Sigmoid colon (tissue), 7 donors: Measurements from ENCODE around the gene HACD3. TPM values are rescaled to one million over a fixed set of nuclear protein-coding genes. Genes with fewer than 3 reads are reported as not detected.

Experiments used
- DNase-seq: peaks from one replicate; pipeline ENCODE4 v3.0.0-alpha.2; 2019
- H3K27ac ChIP-seq, 4 donors: fragments of 200-600 bp; sonication (generic); one replicate each; pipeline ENCODE4 v1.5.1; 2016 to 2019; ENCODE audit warnings: mild to moderate bottlenecking in 1 of 4
- H3K27me3 ChIP-seq, 3 donors: fragments of 200-600 bp; sonication (generic); one replicate each; pipeline ENCODE4 v1.5.1; 2019; ENCODE audit warnings: mild to moderate bottlenecking in 1 of 3
- H3K36me3 ChIP-seq, 4 donors: fragments of 200-600 bp; sonication (generic); one replicate each; pipeline ENCODE4 v1.5.1; 2016 to 2019
- H3K4me1 ChIP-seq, 4 donors: fragments of 200-600 bp; sonication (generic); one replicate each; pipeline ENCODE4 v1.5.1; 2017 to 2019
- H3K4me3 ChIP-seq, 4 donors: fragments of 200-600 bp; sonication (generic); one replicate each; pipeline ENCODE4 v1.5.1; 2017 to 2019; ENCODE audit warnings: mild to moderate bottlenecking in 2 of 4, moderate library complexity in 1 of 4
- H3K9me3 ChIP-seq, 4 donors: fragments of 200-600 bp in 3 of 4; sonication (generic) in 3 of 4; one replicate each; pipeline versions ENCODE4 v1.5.1 to v1.6.1; 2013 to 2019
- EP300 ChIP-seq, 4 donors: sonication (generic); formaldehyde crosslinking; IDR thresholded peaks; one replicate each; pipeline ENCODE4 v1.6.1; 2017; ENCODE audit warnings: antibody characterized with exemption in 4 of 4
- POLR2A ChIP-seq, 2 donors: fragments of 450-650 bp; IDR thresholded peaks; one replicate each; pipeline ENCODE4 v1.6.1; 2016; ENCODE audit warnings: antibody characterized with exemption in 2 of 2, mild to moderate bottlenecking in 2 of 2, moderate library complexity in 2 of 2
- POLR2AphosphoS5 ChIP-seq, 4 donors: sonication (generic); formaldehyde crosslinking; IDR thresholded peaks; one replicate each; pipeline ENCODE4 v1.6.1; 2017; ENCODE audit warnings: antibody characterized with exemption in 4 of 4
- WGBS, 2 donors: extraction: QIAGEN DNeasy Blood & Tissue Kit; methylation state at CpG; one replicate each; pipeline ENCODE4 v1.1.7; 2013; 5-methylcytosine and 5-hydroxymethylcytosine counted together
- intact Hi-C: fragments of 100-400 bp; cut with DNase I; formaldehyde crosslinking; loops from one replicate; pipeline ENCODE4 v1.15.1; 2023
- polyA plus RNA-seq, 3 donors: library from polyadenylated mRNA; stranded (reverse); fragments of 200-250 nt; gene quantifications; one replicate each; pipeline ENCODE4 v1.2.3, GENCODE V29; 2013
- total RNA-seq, 4 donors: library from RNA; depleted of rRNA; stranded (reverse); fragments of >200 nt; gene quantifications; one replicate each; pipeline ENCODE4 v1.1.0, GENCODE V29; 2016
- TF ChIP-seq, protein P1 (sequence below), 4 experiments: fragments of 450-650 bp in 3 of 4; fragments of 200-600 bp in 1 of 4; IDR thresholded peaks; one replicate each; pipeline ENCODE4 v1.5.1; 2016 to 2019; ENCODE audit warnings: antibody characterized with exemption in 4 of 4, mild to moderate bottlenecking in 3 of 4, moderate library complexity in 2 of 4
- donor health status: healthy with polysubstance abuse.
- donor health status: Bipolar disorder and iron deficiency.
- donor health status: healthy.

Gene HACD3, protein sequence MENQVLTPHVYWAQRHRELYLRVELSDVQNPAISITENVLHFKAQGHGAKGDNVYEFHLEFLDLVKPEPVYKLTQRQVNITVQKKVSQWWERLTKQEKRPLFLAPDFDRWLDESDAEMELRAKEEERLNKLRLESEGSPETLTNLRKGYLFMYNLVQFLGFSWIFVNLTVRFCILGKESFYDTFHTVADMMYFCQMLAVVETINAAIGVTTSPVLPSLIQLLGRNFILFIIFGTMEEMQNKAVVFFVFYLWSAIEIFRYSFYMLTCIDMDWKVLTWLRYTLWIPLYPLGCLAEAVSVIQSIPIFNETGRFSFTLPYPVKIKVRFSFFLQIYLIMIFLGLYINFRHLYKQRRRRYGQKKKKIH
- total RNA-seq (10 to 100 TPM; 26.3 to 37.2 (median 31.6) TPM), polyA plus RNA-seq (10 to 100 TPM in 1 of 3 donors, 1 to 10 TPM in 2; 3.0 to 30.9 (median 7.4) TPM)

DNA sequence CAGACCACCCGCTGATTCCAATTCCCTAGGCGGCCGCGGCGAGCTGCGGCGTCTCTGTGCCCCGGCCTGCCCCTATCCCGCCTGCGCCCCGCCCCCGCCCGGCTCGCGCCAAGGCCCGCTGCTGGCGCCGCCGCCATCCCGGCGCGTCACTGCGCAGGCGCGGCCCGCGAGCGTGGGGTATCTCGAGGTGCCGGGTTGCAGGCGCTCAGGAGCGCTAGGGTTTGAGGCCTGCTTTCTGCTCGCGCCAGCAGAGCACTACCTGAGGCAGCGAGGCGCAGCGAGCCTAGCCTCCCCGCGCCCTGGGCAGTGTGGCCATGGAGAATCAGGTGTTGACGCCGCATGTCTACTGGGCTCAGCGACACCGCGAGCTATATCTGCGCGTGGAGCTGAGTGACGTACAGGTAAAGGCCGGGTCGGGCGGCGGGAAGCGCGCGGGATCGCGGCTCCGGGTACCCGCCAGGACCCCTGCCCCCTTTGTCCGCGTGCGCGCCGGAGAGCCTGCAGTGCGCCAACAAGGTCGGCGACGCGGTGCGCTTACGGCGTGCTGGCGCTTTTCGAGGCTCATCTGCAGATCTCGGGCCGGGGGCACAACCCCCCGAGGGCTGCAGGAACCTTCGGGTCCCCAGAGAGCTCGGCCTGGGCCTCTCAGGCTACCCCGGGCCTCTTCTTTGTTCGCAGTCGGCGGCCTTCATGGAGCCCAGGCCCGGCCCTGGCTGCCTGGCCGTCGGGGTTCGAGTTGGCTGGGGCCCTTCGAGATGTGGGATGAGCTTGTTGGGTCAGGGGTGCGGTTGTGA is at the start of gene HACD3:
Gene HACD3, plus strand, starts transcription at position 146 of the 794 bp plus-strand sequence. Its CDS starts 169 bp downstream, at position 315.
- Histone ChIP-seq H3K27me3 (no peaks in the 10 kb centered on the region), H3K36me3 (no peaks in the 10 kb centered on the region), H3K4me1 (peaks cover 0 to 36% (median 22%) of the 10 kb centered on the region in 4 donors), H3K9me3 (no peaks in the 10 kb centered on the region), H3K27ac (peak within 1 kb of the TSS; percentile 75 to 84 (median 82)), H3K4me3 (peak within 1 kb of the TSS; percentile 66 to 86 (median 78))
- TF ChIP-seq POLR2A (IDR thresholded peaks at IDR 0.05): peak in 1 of 2 donors; percentile 13
- no peak for TF ChIP-seq EP300 (IDR thresholded peaks at IDR 0.05)
- TF ChIP-seq POLR2AphosphoS5 (IDR thresholded peaks at IDR 0.05): peak in 3 of 4 donors; percentile 72 to 84 (median 81)
- intact Hi-C loops: no loop called here
- 0% methylated on average over 88 of the region's 88 CpGs for WGBS, 2 donors
- peak; percentile 91 for DNase-seq

DNA sequence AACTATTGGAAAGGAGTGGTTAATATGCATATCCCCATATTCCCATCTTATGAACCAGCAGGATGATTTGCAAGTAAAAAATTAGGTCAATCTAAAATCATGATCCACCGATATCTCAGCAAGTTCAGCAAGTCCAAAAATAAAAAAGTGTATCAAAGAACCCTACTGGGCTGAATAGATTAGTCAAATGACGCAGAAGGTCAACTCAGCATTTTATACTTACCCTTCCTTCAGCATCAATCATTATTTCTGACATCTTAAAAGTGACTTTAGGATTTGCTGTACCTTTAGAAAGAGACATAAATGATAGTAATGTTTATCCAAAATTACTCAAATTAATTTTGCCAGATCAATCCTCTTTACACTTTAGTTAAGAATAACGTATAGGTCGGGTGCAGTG is 45.4 kb upstream of the HACD3 start:
- Histone ChIP-seq H3K9me3 (no peaks in the 10 kb centered on the region), H3K36me3 (peaks cover 7 to 95% (median 26%) of the 10 kb centered on the region in 4 donors), H3K4me3 (no peak overlapping the region), H3K27ac (no peak overlapping the region), H3K4me1 (no peaks in the 10 kb centered on the region), H3K27me3 (no peaks in the 10 kb centered on the region)
- DNase-seq: no peak
- WGBS, 2 donors: 95 to 96% methylated on average over 4 of the region's 4 CpGs
- TF ChIP-seq, protein P1, sequence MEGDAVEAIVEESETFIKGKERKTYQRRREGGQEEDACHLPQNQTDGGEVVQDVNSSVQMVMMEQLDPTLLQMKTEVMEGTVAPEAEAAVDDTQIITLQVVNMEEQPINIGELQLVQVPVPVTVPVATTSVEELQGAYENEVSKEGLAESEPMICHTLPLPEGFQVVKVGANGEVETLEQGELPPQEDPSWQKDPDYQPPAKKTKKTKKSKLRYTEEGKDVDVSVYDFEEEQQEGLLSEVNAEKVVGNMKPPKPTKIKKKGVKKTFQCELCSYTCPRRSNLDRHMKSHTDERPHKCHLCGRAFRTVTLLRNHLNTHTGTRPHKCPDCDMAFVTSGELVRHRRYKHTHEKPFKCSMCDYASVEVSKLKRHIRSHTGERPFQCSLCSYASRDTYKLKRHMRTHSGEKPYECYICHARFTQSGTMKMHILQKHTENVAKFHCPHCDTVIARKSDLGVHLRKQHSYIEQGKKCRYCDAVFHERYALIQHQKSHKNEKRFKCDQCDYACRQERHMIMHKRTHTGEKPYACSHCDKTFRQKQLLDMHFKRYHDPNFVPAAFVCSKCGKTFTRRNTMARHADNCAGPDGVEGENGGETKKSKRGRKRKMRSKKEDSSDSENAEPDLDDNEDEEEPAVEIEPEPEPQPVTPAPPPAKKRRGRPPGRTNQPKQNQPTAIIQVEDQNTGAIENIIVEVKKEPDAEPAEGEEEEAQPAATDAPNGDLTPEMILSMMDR (IDR thresholded peaks at IDR 0.05): no peak
- no peak for TF ChIP-seq POLR2A (IDR thresholded peaks at IDR 0.05)
- TF ChIP-seq EP300 (IDR thresholded peaks at IDR 0.05): no peak
- TF ChIP-seq POLR2AphosphoS5 (IDR thresholded peaks at IDR 0.05): no peak
- intact Hi-C loops: no loop called here

DNA sequence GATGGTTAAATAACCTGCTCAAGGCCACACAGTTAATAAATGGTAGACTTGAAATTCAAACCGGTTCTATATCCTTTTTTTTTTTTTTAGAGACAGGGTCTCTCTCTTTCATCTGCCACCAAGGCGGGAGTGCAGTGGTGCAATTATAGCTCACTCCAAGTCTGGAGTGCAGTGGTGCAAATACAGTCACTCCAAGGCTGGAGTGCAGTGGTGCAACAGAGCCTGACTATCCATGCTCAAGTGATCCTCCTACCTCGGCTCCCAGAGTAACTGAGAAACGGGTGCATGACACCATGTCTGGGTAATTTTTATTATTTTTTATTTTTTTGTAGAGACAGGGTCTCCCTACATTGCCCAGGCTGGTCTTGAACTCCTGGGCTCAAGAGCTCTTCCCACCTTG is 36.2 kb upstream of the HACD3 start:
- no peaks in the 10 kb centered on the region for H3K9me3 ChIP-seq
- DNase-seq: no peak
- intact Hi-C loops: no loop called here
- H3K36me3 ChIP-seq: peaks cover 7 to 73% (median 30%) of the 10 kb centered on the region in 4 donors
- H3K27me3 ChIP-seq: no peaks in the 10 kb centered on the region
- no peak overlapping the region for H3K27ac ChIP-seq
- H3K4me1 ChIP-seq: no peaks in the 10 kb centered on the region
- TF ChIP-seq, protein P1 (IDR thresholded peaks at IDR 0.05): no peak
- TF ChIP-seq POLR2AphosphoS5 (IDR thresholded peaks at IDR 0.05) (no peak), POLR2A (IDR thresholded peaks at IDR 0.05) (no peak), EP300 (IDR thresholded peaks at IDR 0.05) (no peak)
- H3K4me3 ChIP-seq: no peak overlapping the region
- 85 to 92% methylated on average over 4 of the region's 4 CpGs for WGBS, 2 donors

DNA sequence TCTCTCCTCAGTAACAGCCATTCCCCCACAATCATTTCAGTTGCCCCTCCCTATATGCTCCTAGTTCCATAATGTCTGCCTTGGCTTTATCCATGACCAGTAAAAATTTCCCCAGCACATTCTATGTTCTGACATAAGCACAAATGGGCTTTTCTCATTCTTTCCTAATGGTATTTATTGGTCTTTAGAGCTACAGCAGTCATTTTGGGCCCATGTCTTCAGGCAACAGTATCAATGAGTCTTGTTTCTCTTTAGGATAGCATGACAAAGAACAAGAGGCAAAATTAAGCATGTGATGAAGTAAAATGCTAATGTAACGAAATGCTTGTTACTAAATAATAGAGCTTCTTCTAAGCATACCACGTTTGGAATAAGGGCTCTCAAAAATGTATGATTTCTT is 20.9 kb upstream of the HACD3 start:
- Histone ChIP-seq H3K36me3 (peaks cover 0 to 78% (median 8%) of the 10 kb centered on the region in 4 donors), H3K4me1 (peaks cover 0 to 22% (median 7%) of the 10 kb centered on the region in 4 donors), H3K27ac (no peak overlapping the region), H3K9me3 (no peaks in the 10 kb centered on the region), H3K4me3 (no peak overlapping the region), H3K27me3 (no peaks in the 10 kb centered on the region)
- DNase-seq: no peak
- intact Hi-C loops: no loop called here
- 91 to 95% methylated on average over 2 of the region's 2 CpGs for WGBS, 2 donors
- TF ChIP-seq EP300 (IDR thresholded peaks at IDR 0.05) (no peak), POLR2AphosphoS5 (IDR thresholded peaks at IDR 0.05) (no peak), POLR2A (IDR thresholded peaks at IDR 0.05) (no peak)
- TF ChIP-seq, protein P1 (IDR thresholded peaks at IDR 0.05): no peak

DNA sequence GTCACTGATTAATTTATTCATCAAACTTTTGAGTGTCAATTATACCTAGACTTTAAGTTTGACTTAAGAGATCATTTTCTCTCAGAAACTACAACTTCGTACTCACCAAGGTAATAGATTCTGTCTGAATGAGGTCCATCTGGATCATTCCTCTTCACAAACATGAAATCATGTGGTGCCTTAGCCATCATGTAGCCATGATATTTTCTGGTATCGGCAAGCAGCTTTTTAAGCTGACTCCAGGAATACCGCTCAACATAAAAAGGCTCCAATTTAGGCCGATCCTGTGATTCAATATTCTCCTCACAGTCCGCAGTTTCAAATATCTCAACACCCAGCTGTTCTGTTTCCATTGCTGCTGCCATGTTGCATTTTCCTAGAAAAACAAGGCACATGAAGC is 18.1 kb upstream of the HACD3 start:
- Histone ChIP-seq H3K9me3 (no peaks in the 10 kb centered on the region), H3K27ac (peak overlapping the region; percentile 55 to 59 (median 56)), H3K36me3 (peaks cover 0 to 49% (median 3%) of the 10 kb centered on the region in 4 donors), H3K4me1 (peaks cover 0 to 46% (median 33%) of the 10 kb centered on the region in 4 donors), H3K27me3 (no peaks in the 10 kb centered on the region), H3K4me3 (peak overlapping the region in 3 of 4 donors; percentile 8 to 15 (median 13))
- intact Hi-C loops: no loop called here
- DNase-seq: no peak
- TF ChIP-seq EP300 (IDR thresholded peaks at IDR 0.05) (no peak), POLR2A (IDR thresholded peaks at IDR 0.05) (no peak), POLR2AphosphoS5 (IDR thresholded peaks at IDR 0.05) (no peak)
- TF ChIP-seq, protein P1 (IDR thresholded peaks at IDR 0.05): no peak
- 92 to 95% methylated on average over 5 of the region's 5 CpGs for WGBS, 2 donors
